Glomerular visceral epithelial cell (primary cell): ENCODE measurements around the gene EIF5B.

Experiments
- DNase-seq: peaks from one replicate; pipeline ENCODE4 v3.0.0-alpha.2; 2016; ENCODE audit errors: extremely low spot score

The EIF5B gene

GRCh38 chr2:99414566-99414965 is 77.4 kb downstream of the EIF5B start:
- no peak for DNase-seq

- no peak for DNase-seq
Measured at GRCh38 chr2:99417396-99417795, 80.2 kb downstream of the EIF5B start.

- DNase-seq = peak; percentile 49
Measured at GRCh38 chr2:99420031-99420430, 82.8 kb downstream of the EIF5B start.

- DNase-seq = peak; percentile 30
Measured at GRCh38 chr2:99420751-99421299, 83.6 kb downstream of the EIF5B start.

- DNase-seq = peak; percentile 16
Measured at GRCh38 chr2:99421469-99421868, 84.3 kb downstream of the EIF5B start.

- no peak for DNase-seq
Measured at GRCh38 chr2:99422599-99422998, 85.4 kb downstream of the EIF5B start.

- DNase-seq = no peak
Measured at GRCh38 chr2:99424371-99424770, 87.2 kb downstream of the EIF5B start.

GRCh38 chr2:99425022-99425421 is 87.8 kb downstream of the EIF5B start:
- no peak for DNase-seq

- no peak for DNase-seq
Measured at GRCh38 chr2:99430614-99431291, 93.6 kb downstream of the EIF5B start.

- DNase-seq = no peak
Measured at GRCh38 chr2:99431587-99432275, 94.5 kb downstream of the EIF5B start.

- DNase-seq = no peak
Measured at GRCh38 chr2:99433340-99433739, 96.2 kb downstream of the EIF5B start.

- DNase-seq = no peak
Measured at GRCh38 chr2:99436874-99437273, 99.7 kb downstream of the EIF5B start.

- no peak for DNase-seq
Measured at GRCh38 chr2:99439971-99440505, 102.8 kb downstream of the EIF5B start.

- no peak for DNase-seq
Measured at GRCh38 chr2:99442837-99443236, 105.6 kb downstream of the EIF5B start.

- no peak for DNase-seq
Measured at GRCh38 chr2:99444222-99444621, 107.0 kb downstream of the EIF5B start.

- DNase-seq = no peak
Measured at GRCh38 chr2:99445065-99445464, 107.9 kb downstream of the EIF5B start.

- peak; percentile 22 for DNase-seq
Measured at GRCh38 chr2:99448556-99448955, 111.4 kb downstream of the EIF5B start.

GRCh38 chr2:99450199-99450598 is 113.0 kb downstream of the EIF5B start:
- DNase-seq = no peak
